Measurements from ENCODE around the gene SNRNP25.

SNRNP25 gene

GRCh38 chr16:63998-64913 lies 10.6 kb downstream of the SNRNP25 start:
- FAIRE-seq = no peak

GRCh38 chr16:64914-65255 lies 11.3 kb downstream of the SNRNP25 start:
- no peak for FAIRE-seq

- no peak for FAIRE-seq
Observed at GRCh38 chr16:65745-66144, 12.1 kb downstream of the SNRNP25 start.

GRCh38 chr16:66309-67182 lies 12.9 kb downstream of the SNRNP25 start:
- FAIRE-seq = no peak

GRCh38 chr16:67183-67791 lies 13.7 kb downstream of the SNRNP25 start:
- FAIRE-seq = no peak

GRCh38 chr16:67884-68789 lies 14.5 kb downstream of the SNRNP25 start:
- FAIRE-seq = no peak

- no peak for FAIRE-seq
Observed at GRCh38 chr16:69181-69580, 15.6 kb downstream of the SNRNP25 start.

- no peak for FAIRE-seq
Observed at GRCh38 chr16:71210-71539, 17.5 kb downstream of the SNRNP25 start.

- FAIRE-seq = no peak
Observed at GRCh38 chr16:71540-72401, 18.1 kb downstream of the SNRNP25 start.

GRCh38 chr16:72561-73548 lies 19.2 kb downstream of the SNRNP25 start, which contains the start of gene RHBDF1:
Gene RHBDF1, minus strand, starts transcription at chr16:72631. Its CDS starts 7,616 bp downstream, at chr16:65015.
- no peak for FAIRE-seq

GRCh38 chr16:74051-74746 lies 20.6 kb downstream of the SNRNP25 start:
- no peak for FAIRE-seq

GRCh38 chr16:74747-75334 lies 21.2 kb downstream of the SNRNP25 start:
- no peak for FAIRE-seq

- FAIRE-seq = no peak
Observed at GRCh38 chr16:75580-76501, 22.2 kb downstream of the SNRNP25 start.

GRCh38 chr16:76535-77272 lies 23.1 kb downstream of the SNRNP25 start:
- no peak for FAIRE-seq

GRCh38 chr16:77273-77806 lies 23.7 kb downstream of the SNRNP25 start:
- no peak for FAIRE-seq

- no peak for FAIRE-seq
Observed at GRCh38 chr16:77807-78443, 24.3 kb downstream of the SNRNP25 start, which contains the start of gene MPG. Gene MPG, plus strand, starts transcription at chr16:78225. Its CDS starts 85 bp downstream, at chr16:78310.

Measured in islet of Langerhans (tissue), 1 donor.